COLO668 (cell line): Measurements from ENCODE around the gene PMEPA1.

Experiments
- DNase-seq: peaks from one replicate; lab custom pipeline; 2025; ENCODE audit not compliant: unreplicated experiment; lab: John Stamatoyannopoulos, UW

PMEPA1 gene

GRCh38 chr20:57712341-57712740 is 2.5 kb upstream of the PMEPA1 start:
- DNase-seq: no peak

- no peak for DNase-seq
Observed at GRCh38 chr20:57711826-57712225, 2.0 kb upstream of the PMEPA1 start.

- DNase-seq: no peak
Observed at GRCh38 chr20:57711311-57711712, 1.5 kb upstream of the PMEPA1 start.

- DNase-seq: no peak
Observed at GRCh38 chr20:57710841-57711240, 1.0 kb upstream of the PMEPA1 start.

- no peak for DNase-seq
Observed at GRCh38 chr20:57708694-57709673, 831 bp downstream of the PMEPA1 start.

GRCh38 chr20:57707849-57708693 is 1.7 kb downstream of the PMEPA1 start:
- DNase-seq: no peak

- DNase-seq: no peak
Observed at GRCh38 chr20:57707320-57707719, 2.5 kb downstream of the PMEPA1 start.

GRCh38 chr20:57705127-57705899 is 4.5 kb downstream of the PMEPA1 start:
- no peak for DNase-seq

- no peak for DNase-seq
Observed at GRCh38 chr20:57704245-57704644, 5.6 kb downstream of the PMEPA1 start.

- no peak for DNase-seq
Observed at GRCh38 chr20:57703013-57703412, 6.8 kb downstream of the PMEPA1 start.

GRCh38 chr20:57702521-57702920 is 7.3 kb downstream of the PMEPA1 start:
- DNase-seq: no peak

- no peak for DNase-seq
Observed at GRCh38 chr20:57702091-57702490, 7.7 kb downstream of the PMEPA1 start.

GRCh38 chr20:57701651-57702050 is 8.2 kb downstream of the PMEPA1 start:
- no peak for DNase-seq

- DNase-seq: no peak
Observed at GRCh38 chr20:57701090-57701489, 8.7 kb downstream of the PMEPA1 start.

GRCh38 chr20:57699395-57699794 is 10.4 kb downstream of the PMEPA1 start:
- no peak for DNase-seq

- no peak for DNase-seq
Observed at GRCh38 chr20:57698867-57699275, 10.9 kb downstream of the PMEPA1 start.

GRCh38 chr20:57698116-57698866 is 11.5 kb downstream of the PMEPA1 start:
- no peak for DNase-seq

- DNase-seq: no peak
Observed at GRCh38 chr20:57697543-57697942, 12.3 kb downstream of the PMEPA1 start.

- DNase-seq: no peak
Observed at GRCh38 chr20:57696401-57696961, 13.3 kb downstream of the PMEPA1 start.

- no peak for DNase-seq
Observed at GRCh38 chr20:57695940-57696339, 13.9 kb downstream of the PMEPA1 start.
